WI38 (cell line): ENCODE data around the gene SUCLG1.
"Not testable (repeated sequence)": the region's sequence is repeated elsewhere in the genome, so short reads cannot be mapped to it uniquely, and the experiment has no call there.

Experiments
- H3K4me3 ChIP-seq: 2 replicates; pipeline ENCODE4 v1.5.1; 2011; ENCODE audit warnings: low read depth, mild to moderate bottlenecking, control low read depth, low read length
- CTCF ChIP-seq: IDR thresholded peaks from 2 replicates; pipeline ENCODE4 v1.5.1; 2012; ENCODE audit warnings: low read depth, mild to moderate bottlenecking, control low read depth, low read length

The SUCLG1 gene

GRCh38 chr2:84421791-84422190 is 37.3 kb downstream of the SUCLG1 start:
- no peak for TF ChIP-seq CTCF
- no peak overlapping the region for H3K4me3 ChIP-seq

- H3K4me3 ChIP-seq = no peak overlapping the region
- no peak for TF ChIP-seq CTCF
These were observed 37.9 kb downstream of the SUCLG1 start for GRCh38 chr2:84421197-84421596.

- no peak overlapping the region for H3K4me3 ChIP-seq
- no peak for TF ChIP-seq CTCF
These were observed 41.5 kb downstream of the SUCLG1 start for GRCh38 chr2:84417453-84418145.

- TF ChIP-seq CTCF = no peak
- H3K4me3 ChIP-seq = no peak overlapping the region
These were observed 49.5 kb downstream of the SUCLG1 start for GRCh38 chr2:84409531-84409930.

- H3K4me3 ChIP-seq = not testable (repeated sequence)
These were observed 57.0 kb downstream of the SUCLG1 start for GRCh38 chr2:84402111-84402510.

- H3K4me3 ChIP-seq = not testable (repeated sequence)
These were observed 59.2 kb downstream of the SUCLG1 start for GRCh38 chr2:84399839-84400238.

- no peak for TF ChIP-seq CTCF
- no peak overlapping the region for H3K4me3 ChIP-seq
These were observed 63.3 kb downstream of the SUCLG1 start for GRCh38 chr2:84395820-84396219.

- H3K4me3 ChIP-seq = no peak overlapping the region
- TF ChIP-seq CTCF = no peak
These were observed 64.5 kb downstream of the SUCLG1 start for GRCh38 chr2:84394628-84395027.
